Inflammatory macrophage treated with lipopolysaccharide for 4 hours (primary cell): ENCODE data around the gene GTF2H2C.
"Not testable (repeated sequence)": the region's sequence is repeated elsewhere in the genome, so short reads cannot be mapped to it uniquely, and the experiment has no call there.

Experiments
- DNase-seq: peaks from one replicate; pipeline ENCODE4 v3.0.0-alpha.2; 2020

Gene GTF2H2C

GRCh38 chr5:69559908-69560330 lies at the start of gene GTF2H2C:
Gene GTF2H2C (plus strand): TSS chr5:69560191. CDS start chr5:69565133, 4,942 bp downstream.
- peak; percentile 63 for DNase-seq

GRCh38 chr5:69510694-69511093 lies 49.3 kb upstream of the GTF2H2C start:
- DNase-seq: no peak

- DNase-seq: no peak
Observed at GRCh38 chr5:69512740-69513260, 47.2 kb upstream of the GTF2H2C start.

DNA sequence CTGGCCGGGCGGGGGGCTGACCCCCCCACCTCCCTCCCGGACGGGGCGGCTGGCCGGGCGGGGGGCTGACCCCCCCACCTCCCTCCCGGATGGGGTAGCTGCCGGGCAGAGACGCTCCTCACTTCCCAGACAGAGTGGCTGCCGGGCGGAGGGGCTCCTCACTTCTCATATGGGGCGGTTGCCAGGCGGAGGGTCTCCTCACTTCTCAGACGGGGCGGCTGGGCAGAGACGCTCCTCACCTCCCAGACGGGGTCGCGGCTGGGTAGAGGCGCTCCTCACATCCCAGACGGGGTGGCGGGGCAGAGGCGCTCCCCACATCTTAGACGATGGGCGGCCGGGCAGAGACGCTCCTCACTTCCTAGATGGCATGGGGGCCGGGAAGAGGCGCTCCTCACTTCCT lies 44.4 kb upstream of the GTF2H2C start:
- not testable (repeated sequence) for DNase-seq

DNA sequence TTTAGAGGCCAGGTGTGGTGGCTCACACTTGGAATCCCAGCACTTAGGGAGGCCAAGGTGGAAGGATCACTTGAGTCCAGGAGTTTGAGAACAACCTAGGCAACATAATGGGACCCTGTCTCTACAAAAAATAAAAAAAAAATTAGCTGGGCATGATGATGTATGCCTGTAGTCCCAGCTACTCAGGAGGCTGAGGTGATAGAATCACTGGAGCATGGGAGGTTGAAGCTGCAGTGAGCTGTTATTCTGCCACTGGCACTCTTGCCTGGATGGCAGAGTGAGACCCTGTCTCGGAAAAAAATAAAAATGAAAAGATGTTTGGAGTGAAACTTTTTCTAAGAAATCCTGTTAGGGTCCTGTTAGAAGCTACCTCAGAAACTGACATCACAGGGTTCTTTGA lies 43.2 kb upstream of the GTF2H2C start:
- DNase-seq: no peak

DNA sequence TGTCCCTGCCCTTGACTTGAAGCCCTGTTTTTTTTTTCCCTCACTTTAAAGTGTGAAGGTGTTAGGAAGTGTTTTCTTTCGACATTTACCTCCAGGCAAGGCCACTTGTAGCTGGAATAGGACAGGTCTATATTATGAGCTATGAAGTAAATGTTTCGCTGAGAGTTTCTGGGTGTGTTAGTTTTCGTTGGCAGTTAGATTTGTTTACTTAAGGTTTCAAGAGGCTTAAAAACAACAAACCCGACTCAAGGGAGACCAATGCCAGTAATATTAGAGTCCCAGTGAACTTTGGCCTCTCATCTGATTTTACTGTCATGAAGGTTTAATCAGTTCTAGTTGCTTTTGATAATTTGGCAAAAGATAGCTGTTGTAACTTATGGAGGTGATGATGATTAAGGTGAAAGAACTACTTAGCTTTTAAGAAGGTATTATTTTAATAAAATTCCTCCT lies 42.2 kb upstream of the GTF2H2C start:
- DNase-seq: no peak

DNA sequence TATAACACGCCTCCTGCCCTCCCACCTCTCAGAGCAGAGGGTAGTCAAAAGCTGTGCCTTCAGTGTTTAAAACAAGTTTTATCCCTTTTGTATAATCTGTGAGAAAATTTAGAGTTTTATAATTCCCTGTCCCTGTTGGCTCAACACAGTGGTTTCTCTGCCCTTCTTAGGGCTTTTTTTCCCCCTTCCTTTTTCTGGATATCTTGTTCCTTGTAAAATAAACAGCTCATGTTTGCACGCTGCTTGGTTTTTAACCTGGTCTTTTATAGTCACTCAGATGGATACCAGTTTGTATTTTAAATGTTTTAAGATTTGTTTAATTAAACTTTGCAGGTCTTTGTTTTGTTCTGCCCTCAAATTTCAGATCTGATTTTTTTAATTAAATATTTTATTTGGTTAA lies 40.7 kb upstream of the GTF2H2C start:
- no peak for DNase-seq

DNA sequence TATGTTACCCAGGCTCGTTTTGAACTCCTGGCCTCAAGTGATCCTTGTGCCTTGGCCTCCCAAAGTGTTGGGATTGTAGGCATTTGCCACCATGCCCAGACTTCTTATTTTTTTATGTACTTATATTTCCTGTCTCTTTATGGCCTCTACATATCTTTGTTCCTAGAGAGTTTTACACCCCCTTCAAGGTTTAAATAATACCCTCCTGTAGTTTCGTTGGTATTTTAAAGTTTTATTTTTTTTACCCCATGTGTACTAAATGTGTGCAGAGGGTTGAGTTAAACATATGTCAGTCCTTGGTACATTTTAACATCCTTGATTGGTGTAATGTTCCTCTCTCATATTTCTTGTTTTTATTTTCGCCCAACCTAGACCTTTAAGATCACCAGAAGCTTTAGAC lies 38.0 kb upstream of the GTF2H2C start:
- DNase-seq: no peak

DNA sequence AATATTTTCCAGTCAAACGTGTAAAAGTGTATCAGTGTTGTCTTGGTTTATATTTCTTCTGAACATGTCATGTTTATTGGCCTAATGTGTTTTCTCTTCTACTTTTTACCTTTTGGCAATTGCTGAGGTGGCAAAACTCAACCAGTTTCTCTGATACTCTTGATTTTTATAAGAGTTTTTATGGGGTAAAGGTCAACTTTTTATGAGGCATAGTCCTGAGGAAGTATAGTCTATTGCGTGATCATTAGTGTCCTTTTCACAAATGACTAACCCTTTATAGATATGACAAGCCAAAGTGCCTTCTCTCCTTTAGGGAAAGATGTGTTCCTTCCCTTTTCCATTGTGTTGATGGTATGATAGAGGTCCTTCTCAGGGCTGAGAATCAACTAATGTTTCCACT lies 34.5 kb upstream of the GTF2H2C start:
- peak; percentile 10 for DNase-seq

DNA sequence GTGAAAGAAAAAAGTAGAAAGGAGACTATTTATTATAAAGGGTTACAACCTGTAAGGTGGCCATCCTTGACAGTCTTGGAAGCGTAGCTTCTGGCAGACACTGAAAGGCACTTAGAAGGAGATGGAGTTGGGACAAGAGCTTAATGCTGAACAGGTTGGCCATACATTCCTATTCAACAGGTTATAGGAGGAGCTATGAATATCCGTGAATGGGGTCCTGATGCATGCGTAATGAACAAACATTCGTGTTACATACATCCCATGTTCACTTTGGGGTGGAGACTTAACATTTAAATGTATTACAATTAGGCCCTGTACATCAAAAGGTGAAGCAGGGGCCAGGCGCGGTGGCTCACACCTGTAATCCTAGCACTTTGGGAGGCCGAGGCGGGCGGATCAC lies 33.3 kb upstream of the GTF2H2C start:
- no peak for DNase-seq

DNA sequence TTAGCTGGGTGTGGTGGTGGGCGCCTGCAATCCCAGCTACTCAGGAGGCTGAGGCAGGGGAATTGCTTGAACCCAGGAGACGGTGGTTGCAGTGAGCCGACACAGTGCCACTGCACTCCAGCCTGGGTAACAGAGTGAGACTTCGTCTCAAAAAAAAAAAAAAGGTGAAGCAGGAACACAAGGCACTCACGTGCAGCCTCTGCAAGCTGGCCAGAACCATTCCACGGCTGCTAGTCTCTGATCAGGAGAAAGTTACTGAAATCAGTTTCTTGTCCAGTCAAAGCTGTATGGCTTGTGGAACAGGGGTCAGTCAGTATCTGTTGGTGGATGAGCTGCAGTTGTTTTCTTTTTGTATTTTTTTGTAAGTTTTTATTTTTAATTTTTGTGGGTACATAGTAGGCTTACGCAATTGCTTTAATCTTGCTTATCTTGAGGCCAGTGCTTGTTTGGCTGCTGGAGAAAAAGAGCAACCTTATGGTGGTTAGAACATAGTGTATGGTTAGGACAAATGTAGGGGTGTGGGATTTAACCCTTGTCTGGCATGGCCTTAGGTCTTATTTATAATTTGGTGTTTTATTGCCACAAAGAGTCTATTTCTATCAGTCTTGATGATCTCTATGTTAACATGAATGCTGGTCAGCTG lies 32.7 kb upstream of the GTF2H2C start:
- no peak for DNase-seq

- no peak for DNase-seq
Observed at GRCh38 chr5:69528035-69528434, 32.0 kb upstream of the GTF2H2C start.

DNA sequence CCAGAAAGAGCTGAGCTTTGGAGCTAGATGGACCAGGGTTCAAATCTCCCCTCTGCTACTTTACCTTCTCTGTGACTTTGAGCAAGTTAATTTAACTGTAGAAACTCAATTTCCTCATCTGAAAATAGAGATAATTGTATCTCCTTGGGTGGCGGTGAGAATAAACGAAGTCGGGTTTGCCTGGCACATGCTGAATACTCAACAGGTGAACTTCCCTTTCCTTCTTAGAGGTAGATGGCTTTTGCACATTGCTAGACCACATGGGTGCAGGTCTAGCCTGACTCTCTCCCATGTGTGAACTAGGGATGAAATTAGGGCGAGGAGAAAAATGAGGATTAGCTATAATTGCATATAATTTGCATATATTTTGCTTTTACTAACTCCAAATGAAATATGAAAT lies 31.4 kb upstream of the GTF2H2C start:
- no peak for DNase-seq

DNA sequence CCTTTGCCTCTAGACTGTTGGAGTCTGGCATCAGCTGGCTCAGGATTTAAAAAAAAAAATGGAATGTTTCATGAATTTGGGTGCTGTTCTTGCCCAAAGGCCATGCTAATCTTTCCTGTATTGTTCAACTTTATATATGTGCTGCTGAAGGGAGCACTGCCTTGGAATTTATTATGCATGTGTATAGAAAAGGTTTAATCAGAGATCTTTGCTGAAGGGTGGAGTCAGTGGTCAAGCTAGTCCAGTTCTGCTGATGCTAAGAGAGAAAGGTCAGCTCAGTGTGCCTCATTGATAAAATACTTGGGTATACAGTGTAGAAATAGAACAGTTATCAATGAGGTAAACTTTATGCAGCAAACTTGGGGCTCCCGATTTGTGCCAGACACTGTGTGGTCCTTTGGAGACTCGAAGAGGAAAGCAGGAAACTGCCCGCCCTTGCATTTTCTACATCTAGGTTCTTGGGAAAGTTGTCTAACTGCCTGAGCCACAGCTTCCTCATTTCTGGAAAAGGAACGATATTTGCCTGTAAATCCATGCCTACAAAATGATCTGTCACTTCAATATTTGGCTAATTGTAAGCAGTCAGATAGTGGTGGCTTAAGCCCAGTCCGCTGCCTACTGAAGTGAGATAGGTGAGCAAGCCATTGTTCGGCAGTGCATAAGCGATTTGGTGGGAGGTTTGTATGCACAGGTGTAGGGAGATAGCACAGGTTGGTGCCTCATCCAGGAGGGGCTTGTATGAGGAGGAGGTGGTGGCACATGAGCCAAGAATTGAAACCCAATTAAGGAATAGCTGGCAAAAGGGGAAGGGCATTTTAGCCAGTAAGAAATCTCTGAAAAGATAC lies 29.2 kb upstream of the GTF2H2C start:
- peak; percentile 36 for DNase-seq

- DNase-seq: peak; percentile 7
Observed at GRCh38 chr5:69531406-69531801, 28.6 kb upstream of the GTF2H2C start.

DNA sequence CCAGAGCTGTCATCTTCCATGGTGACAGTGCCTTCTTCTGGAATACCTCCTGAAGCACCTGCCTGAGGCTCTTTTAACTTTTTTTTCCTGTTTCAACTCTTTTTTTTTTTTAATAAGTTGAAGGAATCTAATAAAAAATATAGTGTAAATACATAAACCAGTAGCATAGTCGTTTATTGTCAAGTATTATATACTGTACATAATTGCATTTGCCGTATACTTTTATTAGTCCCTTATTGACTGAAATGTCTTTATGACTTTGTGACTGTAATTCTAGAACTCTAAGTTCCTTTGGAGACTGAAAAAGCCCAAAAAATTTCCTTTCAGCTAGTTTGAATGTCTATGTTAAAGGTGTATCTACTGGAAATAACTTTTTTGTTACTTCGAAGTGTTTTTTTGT lies 22.1 kb upstream of the GTF2H2C start:
- not testable (repeated sequence) for DNase-seq

DNA sequence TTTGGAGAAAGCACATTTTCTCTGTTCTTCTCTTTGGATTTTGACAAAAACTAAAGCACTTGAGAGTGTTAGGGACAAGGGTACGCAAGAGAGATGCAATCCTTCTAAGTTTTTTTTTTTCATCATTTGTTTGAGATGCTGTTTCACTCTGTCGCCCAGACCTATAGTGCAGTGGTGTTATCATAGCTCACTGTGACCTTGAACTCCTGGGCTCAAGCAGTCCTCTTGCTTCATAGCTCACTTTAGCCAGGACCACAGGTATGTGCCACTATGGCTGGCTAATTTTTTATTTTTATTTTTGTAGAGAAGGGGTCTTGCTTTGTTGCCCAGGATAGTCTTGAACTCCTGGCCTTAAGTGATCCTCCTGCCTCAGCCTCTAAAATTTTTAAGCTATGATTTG lies 21.3 kb upstream of the GTF2H2C start:
- not testable (repeated sequence) for DNase-seq

GRCh38 chr5:69541347-69541746 lies 18.6 kb upstream of the GTF2H2C start:
- DNase-seq: not testable (repeated sequence)

DNA sequence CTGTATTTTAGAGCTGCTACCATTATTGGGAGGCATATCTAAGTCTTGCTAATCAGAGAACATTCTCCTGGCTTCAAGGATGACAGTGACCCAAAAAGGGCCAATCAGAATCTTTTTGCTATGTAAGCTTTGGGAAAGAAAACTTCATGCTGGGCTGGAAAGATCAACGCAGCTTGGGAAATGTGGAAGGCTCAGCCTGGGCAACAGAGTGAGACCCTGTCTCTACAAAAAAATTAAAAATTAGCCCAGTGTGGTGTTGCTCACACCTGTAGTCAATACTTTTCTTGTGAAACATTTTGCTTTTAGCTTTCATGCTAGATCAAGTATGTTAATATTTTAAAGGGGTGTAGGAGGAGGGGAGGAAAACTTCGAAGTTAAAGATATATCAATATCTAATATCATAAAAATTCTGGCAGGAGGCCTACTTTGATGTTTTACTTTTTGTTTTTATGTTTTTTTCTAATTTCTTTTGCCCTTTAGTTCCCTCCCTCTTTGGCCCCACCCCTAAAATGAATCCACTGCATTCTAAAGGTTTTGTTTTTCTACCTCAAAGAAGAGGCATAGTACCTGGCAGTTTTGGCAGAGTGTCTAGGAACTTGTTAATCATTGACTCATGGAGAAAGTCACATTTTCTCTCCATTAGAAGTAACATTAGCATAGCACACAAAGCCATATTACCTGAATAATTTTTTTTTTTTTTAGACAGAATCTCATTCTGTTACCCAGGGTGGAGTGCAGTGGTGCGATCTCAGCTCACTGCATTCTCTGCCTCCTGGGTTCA lies 17.0 kb upstream of the GTF2H2C start:
- not testable (repeated sequence) for DNase-seq

DNA sequence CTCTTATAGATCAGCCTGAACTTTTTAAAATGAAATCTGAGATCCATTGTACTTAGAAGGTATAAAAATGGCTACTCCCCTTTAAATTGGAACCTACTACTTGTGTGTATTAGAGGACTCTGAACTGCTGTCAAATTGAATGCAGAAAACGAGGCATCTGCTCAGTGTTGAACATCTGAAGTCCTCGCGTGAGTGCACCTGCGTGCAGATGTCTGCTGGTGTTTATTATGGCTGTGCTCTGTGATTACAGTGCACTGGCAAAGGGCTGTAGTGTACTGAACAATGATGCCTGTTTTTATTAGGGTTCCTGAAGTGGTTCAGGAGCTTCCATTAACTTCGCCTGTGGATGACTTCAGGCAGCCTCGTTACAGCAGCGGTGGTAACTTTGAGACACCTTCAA lies 15.4 kb upstream of the GTF2H2C start:
- DNase-seq: not testable (repeated sequence)

GRCh38 chr5:69560587-69561431 lies 818 bp downstream of the GTF2H2C start:
- DNase-seq: not testable (repeated sequence)

- not testable (repeated sequence) for DNase-seq
Observed at GRCh38 chr5:69566172-69566571, 6.2 kb downstream of the GTF2H2C start.
